ENCODE results near the gene GNG14. TPM values are rescaled to one million over a fixed set of nuclear protein-coding genes. Genes with fewer than 3 reads are reported as not detected.
"Not testable (repeated sequence)": the region's sequence is repeated elsewhere in the genome, so short reads cannot be mapped to it uniquely, and the experiment has no call there.

The GNG14 gene
- total RNA-seq, 6 donors from 2014 or later, result not detected

DNA sequence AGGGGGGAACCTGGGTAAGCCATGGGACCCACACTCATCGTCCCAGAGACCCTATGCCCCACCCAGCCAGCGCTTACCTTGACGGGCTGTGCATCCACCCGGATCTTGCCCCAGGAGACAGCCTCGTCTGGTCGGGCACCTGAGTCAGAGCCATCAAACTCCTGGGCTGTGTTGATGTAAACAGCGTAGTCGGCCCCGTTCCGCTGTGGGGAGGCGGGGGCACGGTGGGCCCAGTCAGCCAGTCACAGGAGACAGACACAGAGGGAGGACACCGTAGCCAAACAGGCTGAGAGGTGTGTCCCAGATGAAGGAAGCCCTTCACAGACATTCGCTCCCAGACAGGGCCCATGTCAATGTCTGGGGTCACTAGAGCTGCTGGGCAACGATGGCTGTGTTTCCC, 11.9 kb upstream of the GNG14 start:
- H3K4me1 ChIP-seq, result peaks cover 8 to 31% (median 13%) of the 10 kb centered on the region in 4 donors
- ATAC-seq (ENCODE audit: low FRiP score in 2 of 2), result no peak
- no peak for DNase-seq
- WGBS, 2 donors, result 87% methylated on average over 15 of the region's 15 CpGs; no CpG with 5 or more reads in 1 of the 2 donors
- H3K4me3 ChIP-seq, result no peak overlapping the region
- H3K27ac ChIP-seq, result no peak overlapping the region
- no peaks in the 10 kb centered on the region for H3K27me3 ChIP-seq
- peaks cover 33 to 82% (median 70%) of the 10 kb centered on the region in 4 donors for H3K36me3 ChIP-seq
- no peak for TF ChIP-seq POLR2A (IDR thresholded peaks at IDR 0.05)
- TF ChIP-seq POLR2AphosphoS5 (IDR thresholded peaks at IDR 0.05), result no peak
- TF ChIP-seq EP300 (IDR thresholded peaks at IDR 0.05), result no peak
- no peak for TF ChIP-seq CTCF (IDR thresholded peaks at IDR 0.05)
- no peaks in the 10 kb centered on the region for H3K9me3 ChIP-seq

- H3K27ac ChIP-seq, result no peak overlapping the region
- 33 to 35% methylated on average over 4 of the region's 4 CpGs for WGBS, 2 donors
- no peaks in the 10 kb centered on the region for H3K9me3 ChIP-seq
- DNase-seq (peak in 1 of 2 donors; percentile 80), ATAC-seq (ENCODE audit: low FRiP score in 2 of 2) (peak; percentile 66 to 73)
- peak; percentile 76 to 87 (median 81) for TF ChIP-seq CTCF (IDR thresholded peaks at IDR 0.05)
- TF ChIP-seq POLR2AphosphoS5 (IDR thresholded peaks at IDR 0.05), result no peak
- H3K27me3 ChIP-seq, result no peaks in the 10 kb centered on the region
- H3K4me1 ChIP-seq, result peaks cover 8 to 29% (median 13%) of the 10 kb centered on the region in 4 donors
- peaks cover 33 to 82% (median 70%) of the 10 kb centered on the region in 4 donors for H3K36me3 ChIP-seq
- no peak overlapping the region for H3K4me3 ChIP-seq
Observed at GRCh38 chr19:12676384-12676792, 11.4 kb upstream of the GNG14 start.

DNA sequence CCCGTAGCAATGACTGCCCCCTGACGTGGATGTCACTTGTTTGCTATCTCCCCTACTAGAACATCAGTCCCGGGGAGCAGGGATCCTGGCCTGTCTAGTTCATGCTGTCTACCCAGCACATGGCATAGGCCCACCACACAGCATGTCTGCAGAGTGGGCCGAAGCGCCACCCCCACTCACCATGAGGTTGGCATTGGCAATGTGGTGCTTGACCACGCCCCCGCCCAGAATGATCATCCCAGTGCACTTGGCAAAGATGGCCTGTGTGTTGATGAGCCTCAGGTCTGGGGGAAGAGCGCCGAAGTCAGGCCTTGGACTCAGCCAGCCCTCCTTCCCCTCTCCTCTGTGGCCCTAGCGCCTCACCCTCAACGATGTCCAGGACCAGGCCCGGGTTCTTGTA, 10.9 kb upstream of the GNG14 start:
- WGBS, 2 donors, result 87 to 94% methylated on average over 5 to 12 of the region's 12 CpGs
- no peak for ATAC-seq (ENCODE audit: low FRiP score in 2 of 2)
- TF ChIP-seq POLR2AphosphoS5 (IDR thresholded peaks at IDR 0.05) (no peak), CTCF (IDR thresholded peaks at IDR 0.05) (no peak), POLR2A (IDR thresholded peaks at IDR 0.05) (no peak), EP300 (IDR thresholded peaks at IDR 0.05) (no peak)

DNA sequence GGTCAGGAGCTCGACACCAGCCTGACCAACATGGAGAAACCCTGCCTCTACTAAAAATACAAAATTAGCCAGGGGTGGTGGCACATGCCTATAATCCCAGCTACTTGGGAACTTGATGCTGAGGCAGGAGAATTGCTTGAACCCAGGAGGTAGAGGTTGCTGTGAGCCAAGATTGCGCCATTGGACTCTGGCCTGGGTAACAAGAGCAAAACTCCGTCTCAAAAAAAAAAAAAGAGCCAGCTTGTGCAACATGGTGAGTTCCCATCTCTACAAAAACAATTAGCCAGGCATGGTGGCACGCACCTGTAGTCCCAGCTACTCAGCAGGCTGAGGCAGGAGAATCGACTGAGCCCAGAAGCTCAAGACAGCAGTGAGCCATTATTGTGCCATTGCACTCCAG, 9.8 kb upstream of the GNG14 start:
- not testable (repeated sequence) for H3K27me3 ChIP-seq; ATAC-seq (ENCODE audit: low FRiP score in 2 of 2); H3K27ac ChIP-seq; H3K9me3 ChIP-seq; H3K4me3 ChIP-seq; DNase-seq
- Histone ChIP-seq H3K36me3 (peaks cover 33 to 72% (median 61%) of the 10 kb centered on the region in 4 donors), H3K4me1 (peaks cover 8 to 27% (median 15%) of the 10 kb centered on the region in 4 donors)
- 88 to 90% methylated on average over 5 of the region's 5 CpGs for WGBS, 2 donors

More for the DNA sequence above, 10.9 kb upstream of the GNG14 start:
- no peak for DNase-seq
- H3K27me3 ChIP-seq, result no peaks in the 10 kb centered on the region
- peaks cover 33 to 82% (median 70%) of the 10 kb centered on the region in 4 donors for H3K36me3 ChIP-seq
- H3K4me3 ChIP-seq, result no peak overlapping the region
- H3K4me1 ChIP-seq, result peaks cover 8 to 24% (median 13%) of the 10 kb centered on the region in 4 donors
- H3K9me3 ChIP-seq, result no peaks in the 10 kb centered on the region
- no peak overlapping the region for H3K27ac ChIP-seq

GRCh38 chr19:12680034-12680433, 7.8 kb upstream of the GNG14 start:
- no peaks in the 10 kb centered on the region for H3K9me3 ChIP-seq
- peaks cover 21 to 52% (median 45%) of the 10 kb centered on the region in 4 donors for H3K36me3 ChIP-seq
- TF ChIP-seq EP300 (IDR thresholded peaks at IDR 0.05), result no peak
- TF ChIP-seq CTCF (IDR thresholded peaks at IDR 0.05), result no peak
- TF ChIP-seq POLR2AphosphoS5 (IDR thresholded peaks at IDR 0.05), result no peak
- no peak for TF ChIP-seq POLR2A (IDR thresholded peaks at IDR 0.05)
- DNase-seq (no peak), ATAC-seq (ENCODE audit: low FRiP score in 2 of 2) (no peak)
- H3K27me3 ChIP-seq, result no peaks in the 10 kb centered on the region
- WGBS, 2 donors, result 89 to 92% methylated on average over 4 to 9 of the region's 9 CpGs
- no peak overlapping the region for H3K4me3 ChIP-seq
- H3K4me1 ChIP-seq, result peaks cover 8 to 27% (median 15%) of the 10 kb centered on the region in 4 donors
- peak overlapping the region in 1 of 4 donors; percentile 90 for H3K27ac ChIP-seq
